IMR-90 (cell line): ENCODE results near the gene RBMY1B. TPM values are rescaled to one million over a fixed set of nuclear protein-coding genes. Genes with fewer than 3 reads are reported as not detected.
"Not testable (repeated sequence)": the region's sequence is repeated elsewhere in the genome, so short reads cannot be mapped to it uniquely, and the experiment has no call there.

Source experiments
- ATAC-seq: fragments of 200-7000 bp; cut with Tn5 transposase; 2 replicates; pipeline ENCODE4 v1.9.1; 2020; ENCODE audit warnings: low read depth, mild to moderate bottlenecking, moderate library complexity
- BruUV-seq: library from RNA; stranded (reverse); fragments of 400-500 nt; replicated peaks from 2 replicates; lab custom pipeline; 2021; lab: Mats Ljungman, UMichigan
- CTCF ChIA-PET: fragments of 300-600 bp; formaldehyde crosslinking; extraction: SDS; loops from one replicate; lab custom pipeline; 2021; ENCODE audit warnings: antibody characterized with exemption; lab: Yijun Ruan, JAX
- POLR2A ChIA-PET: fragments of 300-600 bp; sonication (Branson Sonifier 250); formaldehyde crosslinking; loops from one replicate; lab custom pipeline; 2022; ENCODE audit warnings: antibody characterized with exemption; ENCODE audit not compliant: unreplicated experiment; lab: Charles Lee
- DNase-seq: peaks from one replicate; pipeline ENCODE4 v3.0.0; 2013
- H2AFZ ChIP-seq: replicated peaks from 2 replicates; pipeline ENCODE3; 2013; ENCODE audit warnings: low read length, mild to moderate bottlenecking; ENCODE audit not compliant: poor library complexity
- H2AK5ac ChIP-seq: 2 replicates; pipeline ENCODE4 v1.6.1; 2013; ENCODE audit warnings: low read depth, low read length, inconsistent platforms
- H2AK9ac ChIP-seq: replicated peaks from 2 replicates; pipeline ENCODE3; 2013; ENCODE audit warnings: mild to moderate bottlenecking, low read depth, low read length, moderate library complexity; ENCODE audit not compliant: poor library complexity
- H2BK120ac ChIP-seq: 2 replicates; pipeline ENCODE4 v1.6.1; 2013; ENCODE audit warnings: low read depth, low read length, inconsistent platforms
- H2BK15ac ChIP-seq: 3 replicates; pipeline ENCODE4 v1.6.1; 2013; ENCODE audit warnings: low read depth, low read length, inconsistent platforms
- H2BK20ac ChIP-seq: 2 replicates; pipeline ENCODE4 v1.6.1; 2013; ENCODE audit warnings: low read depth, mild to moderate bottlenecking, inconsistent platforms, low read length, moderate library complexity
- H2BK5ac ChIP-seq: 2 replicates; pipeline ENCODE4 v1.6.1; 2013; ENCODE audit warnings: mild to moderate bottlenecking, low read depth, low read length, inconsistent platforms; ENCODE audit not compliant: poor library complexity, severe bottlenecking
- H3K14ac ChIP-seq: replicated peaks from 2 replicates; pipeline ENCODE4 v1.6.1; 2013; ENCODE audit warnings: low read depth, low read length, inconsistent platforms
- H3K18ac ChIP-seq: 2 replicates; pipeline ENCODE4 v1.6.1; 2013; ENCODE audit warnings: low read depth, low read length, control low read depth
- H3K23ac ChIP-seq: 2 replicates; pipeline ENCODE4 v1.6.1; 2013; ENCODE audit warnings: low read depth, low read length, inconsistent platforms
- H3K27ac ChIP-seq: 2 replicates; pipeline ENCODE4 v1.5.1; 2013; ENCODE audit warnings: mild to moderate bottlenecking, control low read depth, low read length; ENCODE audit not compliant: insufficient read depth
- H3K27me3 ChIP-seq: 2 replicates; pipeline ENCODE4 v1.6.1; 2013; ENCODE audit warnings: low read length; ENCODE audit not compliant: control insufficient read depth, insufficient read depth
- H3K36me3 ChIP-seq: 2 replicates; pipeline ENCODE4 v1.6.1; 2013; ENCODE audit warnings: low read length, mixed read lengths; ENCODE audit not compliant: control insufficient read depth, insufficient read depth
- H3K4ac ChIP-seq: 2 replicates; pipeline ENCODE4 v1.6.1; 2013; ENCODE audit warnings: low read depth, low read length, inconsistent platforms
- H3K4me1 ChIP-seq: 2 replicates; pipeline ENCODE4 v1.6.1; 2013; ENCODE audit warnings: low read length, mixed read lengths; ENCODE audit not compliant: control insufficient read depth, insufficient read depth
- H3K4me2 ChIP-seq: 2 replicates; pipeline ENCODE4 v1.6.1; 2013; ENCODE audit warnings: low read depth, mild to moderate bottlenecking, control low read depth, low read length, moderate library complexity
- H3K4me3 ChIP-seq: 2 replicates; pipeline ENCODE4 v1.5.1; 2013; ENCODE audit warnings: low read depth, mild to moderate bottlenecking, control low read depth, low read length, moderate library complexity; ENCODE audit not compliant: insufficient read depth
- H3K56ac ChIP-seq: 2 replicates; pipeline ENCODE4 v1.6.1; 2013; ENCODE audit warnings: low read length, inconsistent platforms; ENCODE audit not compliant: insufficient read depth; ENCODE audit errors: extremely low read depth
- H3K79me1 ChIP-seq, 2 experiments: 2 replicates each; pipeline ENCODE4 v1.6.1; 2013; ENCODE audit warnings: low read length in 2 of 2, inconsistent platforms in 1 of 2, low read depth in 1 of 2
- H3K9ac ChIP-seq: 2 replicates; pipeline ENCODE4 v1.6.1; 2013; ENCODE audit warnings: low read depth, low read length, control low read depth
- H3K9me1 ChIP-seq: 2 replicates; pipeline ENCODE4 v1.6.1; 2013; ENCODE audit warnings: low read length, inconsistent platforms; ENCODE audit not compliant: insufficient read depth
- H3K9me3 ChIP-seq: 2 replicates; pipeline ENCODE4 v1.6.1; 2013; ENCODE audit warnings: low read length; ENCODE audit not compliant: control insufficient read depth, insufficient read depth
- H4K20me1 ChIP-seq: 2 replicates; pipeline ENCODE4 v1.6.1; 2013; ENCODE audit warnings: low read length, inconsistent platforms; ENCODE audit not compliant: insufficient read depth
- H4K5ac ChIP-seq: 2 replicates; pipeline ENCODE4 v1.6.1; 2013; ENCODE audit warnings: mild to moderate bottlenecking, low read depth, low read length, control low read depth
- H4K8ac ChIP-seq, 2 experiments: 2 replicates each; pipeline ENCODE4 v1.6.1; 2013; ENCODE audit warnings: low read depth in 2 of 2, low read length in 2 of 2, control low read depth in 1 of 2, inconsistent platforms in 1 of 2
- H4K91ac ChIP-seq: 2 replicates; pipeline ENCODE4 v1.6.1; 2013; ENCODE audit warnings: low read depth, low read length, inconsistent platforms; ENCODE audit not compliant: insufficient read depth
- WGBS, 2 experiments: methylation state at CpG; one replicate each; pipeline versions ENCODE4 v1.1.5 to v1.1.7; 2013; ENCODE audit warnings: missing lambda C conversion rate in 2 of 2; ENCODE audit not compliant: insufficient read length in 1 of 2; ENCODE audit errors: extremely low coverage in 2 of 2; 5-methylcytosine and 5-hydroxymethylcytosine counted together
- dilution Hi-C: fragments of 300-500 bp; cut with HindIII; formaldehyde crosslinking; loops from one replicate; pipeline ENCODE4 v1.14.3; 2018; ENCODE audit warnings: low sequenced_read_pairs; ENCODE audit not compliant: unreplicated experiment
- in situ Hi-C: fragments of 300-500 bp; cut with MboI; formaldehyde crosslinking; loops from 3 replicates; pipeline ENCODE4 v1.14.3; 2019; ENCODE audit warnings: low sequenced_read_pairs, inconsistent platforms, mixed read lengths
- intact Hi-C: fragments of 100-400 bp; cut with micrococcal nuclease; formaldehyde crosslinking; loops from 2 replicates; pipeline ENCODE4 v1.10.0; 2022
- polyA plus RNA-seq, 3 experiments: library from polyadenylated mRNA; depleted of rRNA; stranded (reverse); fragments of >200 nt; gene quantifications; 2 replicates each; pipeline ENCODE4 v1.2.3, GENCODE V29; 2012; ENCODE audit warnings: low replicate concordance in 1 of 3
- total RNA-seq: library from RNA; depleted of rRNA; stranded (reverse); fragments of >200 nt; gene quantifications from 2 replicates; pipeline ENCODE4 v1.2.3, GENCODE V29; 2012

RBMY1B gene
- total and polyA plus RNA-seq, 2 of the 4 experiments (the other 2 are of a cell fraction) = not detected

GRCh38 chrY:21534579-21534978 is 23.4 kb downstream of the RBMY1B start, which contains the start of gene RBMY1A1:
RBMY1A1 (plus strand) TSS chrY:21534879; CDS start chrY:21536892, 2,013 bp downstream.
- H3K23ac ChIP-seq, dilution Hi-C loops, H3K79me1 ChIP-seq, H3K18ac ChIP-seq, H3K27me3 ChIP-seq, H3K56ac ChIP-seq, H4K8ac ChIP-seq, intact Hi-C loops, H3K4me1 ChIP-seq, ATAC-seq, H4K5ac ChIP-seq, CTCF ChIA-PET, H3K9ac ChIP-seq, H4K20me1 ChIP-seq, H3K9me3 ChIP-seq, H3K4ac ChIP-seq, H2AK5ac ChIP-seq, H3K4me2 ChIP-seq, POLR2A ChIA-PET, H4K91ac ChIP-seq, H2AFZ ChIP-seq, H2BK15ac ChIP-seq, H3K14ac ChIP-seq, BruUV-seq, DNase-seq, H3K4me3 ChIP-seq, H3K27ac ChIP-seq, H2AK9ac ChIP-seq, in situ Hi-C loops, H2BK120ac ChIP-seq, H2BK20ac ChIP-seq, H2BK5ac ChIP-seq, H3K36me3 ChIP-seq, H3K9me1 ChIP-seq: not testable (repeated sequence)
- WGBS, 2 experiments = no CpG with 5 or more reads among the region's 28 CpGs

- DNase-seq, H3K14ac ChIP-seq, H4K91ac ChIP-seq, H2BK15ac ChIP-seq, H3K4me2 ChIP-seq, H3K23ac ChIP-seq, BruUV-seq, H3K9me3 ChIP-seq, ATAC-seq, H3K36me3 ChIP-seq, H2BK120ac ChIP-seq, H4K20me1 ChIP-seq, H3K56ac ChIP-seq, H2BK5ac ChIP-seq, H3K4me3 ChIP-seq, CTCF ChIA-PET, H2AK5ac ChIP-seq, H2AK9ac ChIP-seq, dilution Hi-C loops, H3K9ac ChIP-seq, H3K9me1 ChIP-seq, H3K18ac ChIP-seq, H4K5ac ChIP-seq, intact Hi-C loops, H2AFZ ChIP-seq, POLR2A ChIA-PET, in situ Hi-C loops, H3K27ac ChIP-seq, H4K8ac ChIP-seq, H3K27me3 ChIP-seq, H3K79me1 ChIP-seq, H3K4ac ChIP-seq, H3K4me1 ChIP-seq, H2BK20ac ChIP-seq: not testable (repeated sequence)
- no CpG with 5 or more reads among the region's 5 CpGs for WGBS, 2 experiments
Observed at GRCh38 chrY:21559316-21559984, 48.3 kb downstream of the RBMY1B start.
